Nephron (organoid): ENCODE results near the gene R3HCC1L.

Experiments used
- H3K27ac Mint-ChIP-seq, 3 experiments: 2 replicates each; pipeline ENCODE4 v1.8.0; 2020; ENCODE audit warnings: mixed read lengths in 3 of 3, mild to moderate bottlenecking in 2 of 3, moderate library complexity in 1 of 3
- H3K27me3 Mint-ChIP-seq: 2 replicates; pipeline ENCODE4 v1.8.0; 2021; ENCODE audit warnings: low read depth, mild to moderate bottlenecking, moderate library complexity, mixed read lengths
- H3K36me3 Mint-ChIP-seq: 2 replicates; pipeline ENCODE4 v1.8.0; 2020; ENCODE audit warnings: low read depth, mixed read lengths
- H3K4me1 Mint-ChIP-seq: 2 replicates; pipeline ENCODE4 v1.8.0; 2020; ENCODE audit warnings: mixed read lengths
- H3K4me3 Mint-ChIP-seq, 3 experiments: 2 replicates each; pipeline ENCODE4 v1.8.0; 2020; ENCODE audit warnings: mild to moderate bottlenecking in 3 of 3, mixed read lengths in 3 of 3, moderate library complexity in 2 of 3
- H3K9me3 Mint-ChIP-seq: 2 replicates; pipeline ENCODE4 v1.8.0; 2020; ENCODE audit warnings: mixed read lengths
- TF ChIP-seq, protein P1 (sequence below), 3 experiments: fragments of 200-600 bp; sonication (generic); IDR thresholded peaks; one replicate each; pipeline ENCODE4 v1.5.0; 2021; ENCODE audit warnings: antibody characterized with exemption in 3 of 3; ENCODE audit not compliant: unreplicated experiment in 3 of 3

The R3HCC1L gene

DNA sequence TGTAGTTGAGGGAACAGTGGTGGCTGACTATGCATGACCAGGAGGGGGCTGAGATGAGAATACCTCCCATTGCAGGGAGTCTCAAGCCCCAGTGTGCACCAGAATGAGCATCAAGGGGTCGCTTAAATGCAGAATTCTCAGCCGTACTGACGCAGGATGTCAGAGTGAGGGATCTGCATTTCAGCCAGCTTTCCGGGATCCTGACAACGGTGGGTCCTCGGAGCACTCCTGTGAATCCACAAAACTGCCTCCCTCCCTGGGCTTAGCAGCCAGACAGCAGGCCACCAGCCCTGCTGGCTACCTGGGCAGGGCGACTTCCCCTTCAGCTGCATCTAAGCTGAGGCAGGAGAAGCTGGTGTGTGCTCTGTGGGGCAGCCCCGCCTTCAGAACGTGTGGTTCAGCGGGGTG lies 155.3 kb downstream of the R3HCC1L start:
- H3K27me3 Mint-ChIP-seq, result peaks cover 4% of the 10 kb centered on the region

DNA sequence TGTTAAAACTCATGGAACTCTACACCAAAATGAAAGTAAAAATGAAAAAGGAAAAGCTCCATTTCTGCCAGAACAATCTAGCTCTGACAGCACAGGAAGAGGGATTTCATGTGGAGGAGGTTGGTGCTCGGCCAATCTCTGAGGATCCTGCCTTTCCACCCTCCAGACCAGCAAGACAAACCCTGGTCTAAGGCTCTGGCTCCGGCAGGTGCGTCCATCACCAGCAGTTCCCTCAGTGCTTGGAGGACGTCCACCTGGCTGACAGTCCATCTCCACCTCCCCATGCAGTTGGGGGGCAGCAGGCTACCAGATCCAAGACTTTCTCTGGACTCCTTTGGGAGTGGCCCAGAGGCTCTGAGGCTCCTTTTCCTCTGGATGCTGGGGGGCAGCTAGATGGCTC lies 158.5 kb downstream of the R3HCC1L start:
- H3K4me1 Mint-ChIP-seq, result peaks cover 35% of the 10 kb centered on the region
- peak overlapping the region in 1 of 3 experiments; percentile 4 for H3K4me3 Mint-ChIP-seq
- no peaks in the 10 kb centered on the region for H3K36me3 Mint-ChIP-seq
- peaks cover 10% of the 10 kb centered on the region for H3K27me3 Mint-ChIP-seq
- TF ChIP-seq, protein P1, sequence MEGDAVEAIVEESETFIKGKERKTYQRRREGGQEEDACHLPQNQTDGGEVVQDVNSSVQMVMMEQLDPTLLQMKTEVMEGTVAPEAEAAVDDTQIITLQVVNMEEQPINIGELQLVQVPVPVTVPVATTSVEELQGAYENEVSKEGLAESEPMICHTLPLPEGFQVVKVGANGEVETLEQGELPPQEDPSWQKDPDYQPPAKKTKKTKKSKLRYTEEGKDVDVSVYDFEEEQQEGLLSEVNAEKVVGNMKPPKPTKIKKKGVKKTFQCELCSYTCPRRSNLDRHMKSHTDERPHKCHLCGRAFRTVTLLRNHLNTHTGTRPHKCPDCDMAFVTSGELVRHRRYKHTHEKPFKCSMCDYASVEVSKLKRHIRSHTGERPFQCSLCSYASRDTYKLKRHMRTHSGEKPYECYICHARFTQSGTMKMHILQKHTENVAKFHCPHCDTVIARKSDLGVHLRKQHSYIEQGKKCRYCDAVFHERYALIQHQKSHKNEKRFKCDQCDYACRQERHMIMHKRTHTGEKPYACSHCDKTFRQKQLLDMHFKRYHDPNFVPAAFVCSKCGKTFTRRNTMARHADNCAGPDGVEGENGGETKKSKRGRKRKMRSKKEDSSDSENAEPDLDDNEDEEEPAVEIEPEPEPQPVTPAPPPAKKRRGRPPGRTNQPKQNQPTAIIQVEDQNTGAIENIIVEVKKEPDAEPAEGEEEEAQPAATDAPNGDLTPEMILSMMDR (IDR thresholded peaks at IDR 0.05; ENCODE audit: unreplicated experiment in 3 of 3), result no peak
- H3K9me3 Mint-ChIP-seq, result no peaks in the 10 kb centered on the region
- peak overlapping the region in 1 of 3 experiments; percentile 15 for H3K27ac Mint-ChIP-seq

More for the DNA sequence above, 155.3 kb downstream of the R3HCC1L start:
- Mint-ChIP-seq H3K36me3 (no peaks in the 10 kb centered on the region), H3K27ac (no peak overlapping the region), H3K4me3 (no peak overlapping the region), H3K4me1 (peaks cover 17% of the 10 kb centered on the region), H3K9me3 (no peaks in the 10 kb centered on the region)
- TF ChIP-seq, protein P1 (IDR thresholded peaks at IDR 0.05; ENCODE audit: unreplicated experiment in 3 of 3), result no peak

DNA sequence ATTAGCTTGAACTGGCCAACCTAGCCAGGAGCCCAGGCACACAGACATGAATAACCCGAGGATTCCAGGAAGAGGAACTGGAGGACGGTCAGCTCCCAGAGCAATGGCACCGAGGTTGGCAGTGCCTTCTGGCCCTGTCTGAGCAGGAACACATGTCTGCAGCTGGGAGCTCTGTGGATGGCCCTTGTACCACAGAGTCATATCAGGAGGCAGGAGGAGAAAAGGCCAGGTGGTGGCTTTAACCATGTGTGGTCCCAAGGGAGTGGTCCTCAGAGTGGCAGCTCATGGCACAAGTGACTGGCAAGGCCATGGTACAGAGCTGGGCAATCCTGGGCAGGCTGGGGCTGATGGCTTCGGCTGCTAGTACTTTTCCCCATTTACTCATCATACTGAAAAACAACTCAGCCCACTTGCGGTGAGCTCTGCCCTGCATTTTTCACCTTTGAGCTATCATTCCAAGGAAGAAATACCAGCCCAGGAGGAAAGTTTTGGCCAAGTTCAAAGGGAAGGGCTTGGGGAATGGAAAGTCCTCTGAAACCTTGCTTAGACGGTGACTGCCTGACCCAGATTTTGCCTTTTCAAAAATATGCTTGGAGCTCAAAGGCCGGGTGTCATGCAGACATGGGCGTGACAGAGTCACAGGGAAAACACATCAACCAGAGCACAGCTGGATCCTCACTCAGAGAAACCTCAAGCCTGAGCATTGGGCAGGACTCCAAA lies 159.3 kb downstream of the R3HCC1L start:
- peaks cover 35% of the 10 kb centered on the region for H3K4me1 Mint-ChIP-seq
- no peaks in the 10 kb centered on the region for H3K36me3 Mint-ChIP-seq
- TF ChIP-seq, protein P1 (IDR thresholded peaks at IDR 0.05; ENCODE audit: unreplicated experiment in 3 of 3), result no peak
- no peak overlapping the region for H3K4me3 Mint-ChIP-seq
- H3K27ac Mint-ChIP-seq, result no peak overlapping the region
- H3K9me3 Mint-ChIP-seq, result no peaks in the 10 kb centered on the region
- H3K27me3 Mint-ChIP-seq, result peaks cover 10% of the 10 kb centered on the region

DNA sequence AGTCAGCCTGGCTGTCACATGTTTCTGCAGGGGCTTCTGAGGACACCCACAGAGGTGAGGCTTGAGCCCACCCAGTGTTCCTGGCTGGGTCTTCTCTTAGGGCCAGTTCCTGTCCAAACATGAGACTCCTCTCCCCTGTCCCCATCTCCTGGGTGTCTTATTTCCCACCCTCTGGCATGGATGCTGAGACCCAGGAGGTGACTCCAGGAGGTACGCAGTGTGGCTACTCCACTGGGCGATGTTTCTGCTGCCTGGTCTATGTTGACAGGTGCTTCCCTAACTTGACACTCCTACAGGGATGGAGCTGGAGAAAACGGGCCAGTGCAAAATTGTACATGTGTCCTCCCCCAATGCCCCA lies 159.8 kb downstream of the R3HCC1L start:
- H3K4me3 Mint-ChIP-seq, result no peak overlapping the region
- no peaks in the 10 kb centered on the region for H3K9me3 Mint-ChIP-seq
- peaks cover 10% of the 10 kb centered on the region for H3K27me3 Mint-ChIP-seq
- no peaks in the 10 kb centered on the region for H3K36me3 Mint-ChIP-seq
- TF ChIP-seq, protein P1 (IDR thresholded peaks at IDR 0.05; ENCODE audit: unreplicated experiment in 3 of 3), result no peak
- H3K27ac Mint-ChIP-seq, result no peak overlapping the region
- H3K4me1 Mint-ChIP-seq, result peaks cover 35% of the 10 kb centered on the region
